B cell (primary cell): Measurements from ENCODE around the gene ATP1A4. TPM values are rescaled to one million over a fixed set of nuclear protein-coding genes. Genes with fewer than 3 reads are reported as not detected.

Experiments
- ATAC-seq: fragments of 200-7000 bp; cut with Tn5 transposase; one replicate; pipeline ENCODE4 v1.10.0; 2021; ENCODE audit warnings: low read depth, mild to moderate bottlenecking, moderate number of reproducible peaks, moderate library complexity
- CTCF ChIA-PET: fragments of 350-600 bp; sonication (Branson Sonifier 250); formaldehyde crosslinking; loops from one replicate; lab custom pipeline; 2021; ENCODE audit warnings: antibody characterized with exemption, inconsistent platforms; lab: Charles Lee
- POLR2A ChIA-PET: fragments of 350-600 bp; sonication (Branson Sonifier 250); formaldehyde crosslinking; loops from one replicate; lab custom pipeline; 2021; ENCODE audit warnings: antibody characterized with exemption; lab: Charles Lee
- DNase-seq: peaks from one replicate; pipeline ENCODE4 v3.0.0; 2013
- H2AFZ ChIP-seq: 2 replicates; pipeline ENCODE4 v1.6.1; 2012; ENCODE audit warnings: mild to moderate bottlenecking, low read depth, low read length; ENCODE audit not compliant: insufficient read depth, poor library complexity, severe bottlenecking
- H3K27ac ChIP-seq, 2 donors: 1 replicate in 1 of 2; 2 replicates in 1 of 2; pipeline ENCODE4 v1.5.1; 2012 to 2013; ENCODE audit warnings: low read length in 2 of 2, mild to moderate bottlenecking in 2 of 2, moderate library complexity in 1 of 2
- H3K27me3 ChIP-seq, 4 experiments: fragments of 200-600 bp in 1 of 4; sonication (generic) in 1 of 4; replicated peaks in 1 of 4; 1 replicate in 2 of 4; 2 replicates in 2 of 4; pipeline versions ENCODE4 v1.6.1 to v1.7.0; 2013 to 2016; ENCODE audit warnings: low read length in 3 of 4, mild to moderate bottlenecking in 2 of 4, mixed read lengths in 1 of 4, moderate library complexity in 1 of 4; ENCODE audit not compliant: insufficient read depth in 4 of 4, control insufficient read depth in 3 of 4; ENCODE audit errors: control extremely low read depth in 1 of 4
- H3K36me3 ChIP-seq, 2 experiments: replicated peaks in 1 of 2; 1 replicate in 1 of 2; 2 replicates in 1 of 2; pipeline versions ENCODE4 v1.6.1 to v1.7.1; 2013; ENCODE audit warnings: low read length in 1 of 2; ENCODE audit not compliant: insufficient read depth in 2 of 2, control insufficient read depth in 1 of 2; ENCODE audit errors: control extremely low read depth in 1 of 2, extremely low read depth in 1 of 2
- H3K4me1 ChIP-seq, 2 donors: fragments of 200-600 bp in 1 of 2; sonication (generic) in 1 of 2; 1 replicate in 1 of 2; 2 replicates in 1 of 2; pipeline versions ENCODE4 v1.5.1 to v1.6.1; 2013 to 2017; ENCODE audit warnings: low read length in 2 of 2; ENCODE audit not compliant: control insufficient read depth in 2 of 2, insufficient read depth in 2 of 2
- H3K4me2 ChIP-seq: replicated peaks from 2 replicates; pipeline ENCODE3; 2012; ENCODE audit warnings: mild to moderate bottlenecking, low read depth, low read length; ENCODE audit not compliant: poor library complexity, severe bottlenecking
- H3K4me3 ChIP-seq, 5 experiments: fragments of 200-600 bp in 1 of 5; sonication (generic) in 1 of 5; 1 replicate in 3 of 5; 2 replicates in 2 of 5; pipeline versions ENCODE4 v1.5.1 to v1.7.0; 2011 to 2016; ENCODE audit warnings: low read length in 4 of 5, mild to moderate bottlenecking in 4 of 5, low read depth in 2 of 5, control low read depth in 1 of 5, moderate library complexity in 1 of 5; ENCODE audit not compliant: insufficient read depth in 1 of 5; ENCODE audit errors: control extremely low read depth in 1 of 5, extremely low read depth in 1 of 5
- H3K79me2 ChIP-seq: fragments of 200-600 bp; sonication (generic); one replicate; pipeline ENCODE4 v1.6.0; 2016; ENCODE audit warnings: low read length; ENCODE audit not compliant: control insufficient read depth, insufficient read depth
- H3K9ac ChIP-seq: fragments of 200-600 bp; sonication (generic); 2 replicates; pipeline ENCODE4 v1.6.1; 2017; ENCODE audit warnings: mild to moderate bottlenecking, low read length, moderate library complexity
- H3K9me3 ChIP-seq, 3 donors: one replicate each; pipeline versions ENCODE4 v1.6.1 to v1.7.1; 2013; ENCODE audit warnings: low read length in 2 of 3; ENCODE audit not compliant: control insufficient read depth in 2 of 3, insufficient read depth in 1 of 3; ENCODE audit errors: control extremely low read depth in 1 of 3
- H4K20me1 ChIP-seq: 2 replicates; pipeline ENCODE4 v1.6.0; 2012; ENCODE audit warnings: mild to moderate bottlenecking, low read length; ENCODE audit not compliant: insufficient read depth, control insufficient read depth, poor library complexity, severe bottlenecking
- H3K27ac Mint-ChIP-seq: one replicate; pipeline ENCODE4 v1.8.0; 2021; ENCODE audit warnings: mixed read lengths
- H3K27me3 Mint-ChIP-seq: one replicate; pipeline ENCODE4 v1.8.0; 2021; ENCODE audit warnings: mixed read lengths
- H3K4me1 Mint-ChIP-seq: one replicate; pipeline ENCODE4 v1.8.0; 2021; ENCODE audit warnings: mixed read lengths
- H3K4me3 Mint-ChIP-seq: one replicate; pipeline ENCODE4 v1.8.0; 2021; ENCODE audit warnings: mixed read lengths
- H3K9me3 Mint-ChIP-seq: one replicate; pipeline ENCODE4 v1.8.0; 2022; ENCODE audit warnings: mixed read lengths; ENCODE audit not compliant: insufficient read depth
- CTCF ChIP-seq: fragments of 200-600 bp; IDR thresholded peaks from one replicate; pipeline ENCODE4 v1.8.0; 2022; ENCODE audit warnings: antibody characterized with exemption, mild to moderate bottlenecking
- EZH2 ChIP-seq: IDR thresholded peaks from 2 replicates; pipeline ENCODE4 v1.6.1; 2012; ENCODE audit warnings: borderline replicate concordance, low read depth, mild to moderate bottlenecking, moderate library complexity, low read length; ENCODE audit not compliant: insufficient read depth, poor library complexity, severe bottlenecking
- WGBS: methylation state at CpG from one replicate; pipeline ENCODE4 v1.1.5; 2013; ENCODE audit warnings: missing lambda C conversion rate; ENCODE audit not compliant: insufficient coverage; 5-methylcytosine and 5-hydroxymethylcytosine counted together
- intact Hi-C: fragments of 100-400 bp; cut with micrococcal nuclease; formaldehyde crosslinking; loops from one replicate; pipeline ENCODE4 v1.10.0; 2022
- polyA plus RNA-seq: library from polyadenylated mRNA; depleted of rRNA; stranded (reverse); fragments of >200 nt; gene quantifications from 2 replicates; pipeline ENCODE4 v1.2.3, GENCODE V29; 2012
- total RNA-seq, 2 donors: library from RNA; stranded (reverse); fragments of 120-200 nt in 1 of 2; gene quantifications; 1 replicate in 1 of 2; 2 replicates in 1 of 2; pipeline versions ENCODE4 v1.2.3 to v1.2.4, GENCODE V29; 2013 to 2022

Gene ATP1A4
- total and polyA plus RNA-seq, 2 donors (not counting 1 experiment from before 2014, with no cell fraction given) = 0.12 TPM; not detected in 1

GRCh38 chr1:160103658-160104408, 47.6 kb upstream of the ATP1A4 start:
- no peak overlapping the region for H3K4me2 ChIP-seq

More at GRCh38 chr1:160103658-160104408, 47.6 kb upstream of the ATP1A4 start:
- DNase-seq = no peak
- ATAC-seq = no peak
- Histone ChIP-seq H4K20me1 (no peaks in the 10 kb centered on the region), H3K79me2 (no peaks in the 10 kb centered on the region), H3K4me1 (peaks cover 16 to 22% of the 10 kb centered on the region in 2 donors), H3K27ac (no peak overlapping the region), H3K9me3 (no peaks in the 10 kb centered on the region), H3K4me3 (no peak overlapping the region), H3K36me3 (no peaks in the 10 kb centered on the region), H2AFZ (no peak overlapping the region), H3K27me3 (peaks cover 0 to 3% (median 0%) of the 10 kb centered on the region in 4 experiments), H3K9ac (no peak overlapping the region)
- Mint-ChIP-seq H3K9me3 (no peaks in the 10 kb centered on the region), H3K27ac (no peak overlapping the region), H3K4me3 (no peak overlapping the region), H3K4me1 (peaks cover 24% of the 10 kb centered on the region), H3K27me3 (peaks cover 2% of the 10 kb centered on the region)
- intact Hi-C loops = no loop called here
- ChIA-PET POLR2A (no interaction called here), CTCF (interaction anchor here (0.8 to 7.2 kb wide), 7 partner anchors 18 to 273 kb away, joined by 3 to 131 read pairs (median 5); no protein-coding TSS in a partner anchor)
- WGBS = 25% methylated on average over 1 of the region's 6 CpGs
- no peak for TF ChIP-seq EZH2
- no peak for TF ChIP-seq CTCF
